Ovary (tissue), 3 donors: Measurements from ENCODE around the gene PHF14.

ENCODE experiments used
- POLR2A ChIP-seq: fragments of 450-650 bp; IDR thresholded peaks from one replicate; pipeline ENCODE4 v1.6.1; 2017; ENCODE audit warnings: antibody characterized with exemption, mild to moderate bottlenecking, moderate library complexity
- TF ChIP-seq, protein P1 (sequence below), 3 donors: fragments of 450-650 bp in 2 of 3; fragments of 200-600 bp in 1 of 3; IDR thresholded peaks; one replicate each; pipeline versions ENCODE4 v1.5.1 to v1.8.0; 2016 to 2022; ENCODE audit warnings: antibody characterized with exemption in 3 of 3, mild to moderate bottlenecking in 1 of 3
- donor health status: DM: no; HTN: no; CAD: no.

DNA sequence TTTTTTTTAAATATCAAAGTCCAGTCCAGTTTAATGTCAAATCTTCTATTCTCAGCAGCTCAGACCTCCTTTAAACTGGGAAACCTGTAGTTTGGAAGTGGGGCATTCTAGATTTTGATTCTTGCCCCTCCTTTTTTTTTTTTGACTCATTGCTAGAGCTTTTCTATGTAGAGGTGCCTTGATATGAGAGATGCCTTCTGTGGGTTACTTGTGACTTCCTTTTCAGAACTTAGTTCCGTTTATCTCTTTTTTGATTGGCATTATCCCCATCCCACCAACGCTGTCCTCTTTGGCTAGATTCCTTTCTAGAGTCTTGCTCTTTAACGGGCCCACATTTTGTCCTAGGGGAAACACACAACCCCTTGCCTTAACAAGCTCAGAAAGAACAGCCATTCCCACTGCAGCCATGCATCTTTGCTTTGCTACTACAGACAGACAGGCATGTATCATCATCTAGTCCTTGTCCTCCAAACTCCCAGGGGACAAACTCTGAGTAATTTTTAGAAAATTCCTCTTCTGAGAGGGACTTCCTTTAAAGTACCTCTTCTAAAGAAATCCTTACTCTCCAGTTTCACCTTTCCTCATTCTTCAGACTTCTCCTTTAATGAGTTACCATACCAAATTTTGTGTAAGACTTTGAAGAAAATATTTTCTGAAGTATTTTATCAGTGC lies 153.6 kb downstream of the PHF14 start:
- TF ChIP-seq POLR2A = no peak
- TF ChIP-seq, protein P1, sequence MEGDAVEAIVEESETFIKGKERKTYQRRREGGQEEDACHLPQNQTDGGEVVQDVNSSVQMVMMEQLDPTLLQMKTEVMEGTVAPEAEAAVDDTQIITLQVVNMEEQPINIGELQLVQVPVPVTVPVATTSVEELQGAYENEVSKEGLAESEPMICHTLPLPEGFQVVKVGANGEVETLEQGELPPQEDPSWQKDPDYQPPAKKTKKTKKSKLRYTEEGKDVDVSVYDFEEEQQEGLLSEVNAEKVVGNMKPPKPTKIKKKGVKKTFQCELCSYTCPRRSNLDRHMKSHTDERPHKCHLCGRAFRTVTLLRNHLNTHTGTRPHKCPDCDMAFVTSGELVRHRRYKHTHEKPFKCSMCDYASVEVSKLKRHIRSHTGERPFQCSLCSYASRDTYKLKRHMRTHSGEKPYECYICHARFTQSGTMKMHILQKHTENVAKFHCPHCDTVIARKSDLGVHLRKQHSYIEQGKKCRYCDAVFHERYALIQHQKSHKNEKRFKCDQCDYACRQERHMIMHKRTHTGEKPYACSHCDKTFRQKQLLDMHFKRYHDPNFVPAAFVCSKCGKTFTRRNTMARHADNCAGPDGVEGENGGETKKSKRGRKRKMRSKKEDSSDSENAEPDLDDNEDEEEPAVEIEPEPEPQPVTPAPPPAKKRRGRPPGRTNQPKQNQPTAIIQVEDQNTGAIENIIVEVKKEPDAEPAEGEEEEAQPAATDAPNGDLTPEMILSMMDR (IDR thresholded peaks at IDR 0.05) = no peak
